NCI-H1694 (cell line): ENCODE measurements around the gene PSMB9.

Experiments
- DNase-seq: peaks from one replicate; lab custom pipeline; 2025; lab: John Stamatoyannopoulos, UW

Gene PSMB9

DNA sequence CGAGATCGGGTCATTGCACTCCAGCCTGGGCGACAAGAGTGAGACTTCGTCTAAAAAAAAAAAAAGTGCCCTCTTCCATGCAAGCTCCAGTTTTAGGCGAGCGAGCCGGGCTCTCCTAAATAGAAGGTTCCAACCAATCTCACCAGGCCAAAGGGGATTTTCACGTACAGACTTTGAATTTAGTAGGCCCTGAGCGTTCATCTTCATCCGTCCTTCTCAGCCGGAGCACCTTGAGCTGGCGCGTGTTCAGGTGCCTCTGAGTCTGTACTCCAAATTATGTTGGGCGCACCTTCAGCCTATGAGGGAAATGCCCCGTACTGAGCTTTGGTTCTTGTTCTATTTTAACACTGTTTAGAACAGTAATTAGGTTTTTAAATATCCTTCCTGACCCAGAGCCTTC lies 14.6 kb upstream of the PSMB9 start:
- no peak for DNase-seq

DNA sequence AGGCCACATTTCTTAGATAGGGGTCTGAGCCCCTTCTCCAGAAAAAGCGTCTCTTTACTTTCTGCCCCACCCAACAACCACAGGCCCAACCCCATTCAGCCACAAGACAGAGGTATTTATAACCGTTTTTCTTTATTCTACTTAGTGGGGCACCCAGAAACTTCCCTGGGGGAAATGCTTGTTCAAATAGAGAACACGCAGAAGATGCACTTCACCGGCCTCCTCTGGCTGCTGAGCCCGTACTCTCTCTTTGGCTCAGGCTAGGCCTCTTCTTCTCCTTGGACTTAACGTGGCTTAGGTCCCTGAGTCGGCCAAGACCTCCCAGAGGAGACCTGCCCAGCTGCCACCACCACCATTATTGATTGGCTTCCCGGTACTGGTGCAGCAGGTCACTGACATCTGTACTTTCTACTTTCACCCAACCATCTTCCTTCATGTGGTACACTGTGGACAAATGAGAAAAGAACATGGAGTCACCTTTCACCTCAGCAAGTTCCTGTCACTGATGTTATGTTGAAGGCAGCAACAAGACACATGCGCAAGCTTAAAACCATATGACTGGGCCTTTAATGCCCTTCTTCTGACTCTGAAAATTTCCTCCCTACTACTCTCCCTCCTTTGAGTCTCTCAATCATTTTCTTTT lies 13.3 kb upstream of the PSMB9 start:
- DNase-seq: no peak

DNA sequence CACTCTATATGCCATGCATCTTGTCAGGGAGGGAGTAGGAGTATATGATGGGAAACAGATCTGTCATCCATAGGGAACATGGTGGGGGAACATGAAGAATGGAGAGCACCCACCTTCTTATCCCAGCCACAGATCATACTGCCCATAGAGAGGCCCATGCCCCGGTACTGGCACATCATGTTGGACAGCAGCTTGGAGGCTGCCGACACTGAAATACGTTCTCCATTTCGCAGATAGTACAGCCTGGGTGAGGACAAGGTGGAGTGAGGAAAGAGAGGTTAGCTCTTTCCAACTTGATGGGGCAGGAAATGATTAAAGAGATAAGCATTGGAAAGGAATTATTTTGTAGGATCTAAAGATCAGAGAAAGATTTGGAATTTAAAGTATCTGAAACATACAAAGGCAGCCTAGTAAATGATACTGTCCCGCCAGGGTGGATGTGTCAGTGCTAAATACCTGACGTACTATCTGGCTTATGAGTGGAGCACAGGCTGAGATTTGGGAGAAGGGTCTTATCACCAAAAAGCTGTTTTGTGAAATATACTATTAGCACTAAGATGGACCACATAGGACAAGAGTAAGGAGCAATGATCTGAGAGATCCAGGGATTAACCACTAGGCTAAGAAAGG lies 11.9 kb upstream of the PSMB9 start:
- no peak for DNase-seq

DNA sequence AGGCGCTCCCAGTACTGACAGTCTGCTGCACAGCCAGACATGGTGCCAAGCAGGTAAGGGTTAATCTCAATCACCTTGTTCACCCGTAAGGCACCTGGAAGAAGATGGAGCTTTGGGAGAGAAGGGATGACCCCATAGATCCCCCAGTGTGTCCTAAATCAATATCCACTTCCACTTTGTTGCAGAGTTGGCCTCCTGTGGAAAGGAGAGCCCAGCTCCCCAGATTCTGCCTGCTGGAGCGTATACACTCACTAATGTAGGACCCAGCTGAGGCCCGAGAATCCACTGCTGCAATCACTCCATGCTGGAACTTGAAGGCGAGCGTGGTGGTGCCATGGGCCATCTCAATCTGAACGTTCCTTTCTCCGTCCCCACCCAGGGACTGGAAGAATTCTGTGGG lies 11.3 kb upstream of the PSMB9 start:
- DNase-seq: no peak

DNA sequence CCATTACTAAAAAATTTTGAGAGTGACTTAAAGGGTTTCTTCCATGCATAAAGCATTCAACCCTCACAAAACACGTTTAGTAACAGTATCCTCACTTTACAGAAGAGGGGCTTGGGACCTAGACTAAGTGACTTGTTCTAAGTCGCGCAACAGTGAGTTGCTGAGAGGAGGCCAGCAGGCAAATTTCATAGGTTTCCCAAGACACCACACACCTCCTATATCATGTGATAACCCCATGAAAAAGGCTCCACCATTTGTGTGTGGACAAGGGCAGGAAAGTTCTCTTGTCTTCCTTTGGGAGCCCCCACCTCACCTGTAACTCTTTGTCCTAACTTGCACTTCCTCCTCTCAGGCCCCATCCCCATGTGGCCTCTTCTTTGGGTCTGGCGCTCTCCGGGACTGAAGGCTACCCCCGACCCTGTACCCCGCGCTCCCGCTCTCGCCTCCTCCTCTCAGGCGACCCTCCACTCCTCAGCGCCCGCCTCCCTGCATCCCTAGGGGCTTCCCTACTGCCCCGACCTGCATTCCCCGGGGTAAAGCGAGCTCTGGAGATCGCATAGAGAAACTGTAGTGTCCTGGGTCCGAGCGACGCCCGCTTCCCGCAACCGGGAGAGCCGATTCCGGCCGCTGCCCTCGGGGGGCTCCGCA lies 10.5 kb upstream of the PSMB9 start:
- no peak for DNase-seq

DNA sequence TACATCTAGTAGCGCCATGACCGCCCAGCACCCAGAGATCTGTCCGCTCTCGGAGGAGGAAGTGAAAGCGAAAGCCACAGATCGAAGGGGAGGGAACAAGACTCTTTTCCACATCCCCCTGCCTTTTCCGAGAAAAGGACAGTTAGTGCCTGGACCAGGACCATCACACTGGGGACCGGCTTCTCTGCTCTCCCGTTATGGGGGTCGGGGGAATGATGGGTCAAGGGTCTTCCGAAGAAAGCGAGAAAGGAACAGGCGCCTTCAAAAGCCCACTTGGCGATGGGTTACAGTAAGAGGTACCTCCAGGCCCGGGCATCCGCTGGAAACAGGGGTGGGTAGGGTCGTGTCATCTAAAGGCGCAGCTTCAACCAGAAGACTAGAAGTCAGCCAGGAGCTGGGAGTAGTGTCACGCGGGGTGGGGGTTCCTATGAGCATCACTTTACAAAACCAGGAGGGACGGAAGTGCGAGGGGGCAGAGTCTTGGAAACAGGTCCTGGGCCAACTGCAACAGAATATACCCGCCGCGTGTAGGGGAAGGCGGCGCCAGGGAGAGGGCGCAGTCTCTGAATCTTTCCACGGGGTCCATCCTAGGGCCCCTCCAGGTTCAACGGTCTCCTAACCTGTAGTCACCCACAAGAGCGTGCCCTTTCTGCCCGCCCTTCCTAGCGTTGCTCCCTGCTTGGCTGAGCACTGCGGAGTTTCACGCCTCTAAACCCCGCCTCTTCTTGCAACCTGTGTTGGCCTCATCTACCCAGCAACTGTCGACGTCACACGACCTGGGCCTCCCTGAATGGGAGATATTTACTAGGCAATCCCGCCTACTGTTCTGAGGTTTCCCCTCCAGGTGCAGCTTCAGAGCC lies 9.8 kb upstream of the PSMB9 start, which contains the start of gene PSMB8:
Gene PSMB8 (minus strand): TSS at position 69 of the 860 bp plus-strand sequence. CDS start 51 bp downstream, at position 18.
- peak; percentile 88 for DNase-seq

DNA sequence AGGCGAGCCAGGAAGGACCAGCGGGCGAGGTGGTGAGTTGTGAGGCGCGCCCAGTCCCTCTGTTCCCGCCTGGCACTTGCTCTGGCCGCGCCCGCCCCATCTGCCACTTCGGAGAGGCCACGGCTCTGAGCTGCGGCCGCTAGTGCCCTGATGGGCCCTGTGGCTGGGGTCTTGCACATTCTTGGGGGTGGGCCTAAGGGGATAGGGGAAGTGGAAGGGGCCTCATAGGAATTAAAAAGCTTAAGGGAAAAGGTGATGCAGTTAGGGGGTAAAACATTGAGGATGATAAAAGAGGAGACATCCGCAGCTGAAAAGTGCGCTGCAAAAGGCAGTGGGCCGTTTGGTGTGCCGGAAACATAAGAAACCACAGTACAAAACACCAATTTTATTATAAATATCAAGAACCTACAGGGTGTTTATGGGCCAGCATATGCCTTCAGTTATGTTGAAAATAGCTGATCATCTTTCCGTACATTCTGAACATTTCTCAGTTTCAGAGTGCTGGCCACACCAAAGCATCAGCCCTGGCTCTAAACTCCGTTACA lies 9.1 kb upstream of the PSMB9 start:
- DNase-seq: no peak

DNA sequence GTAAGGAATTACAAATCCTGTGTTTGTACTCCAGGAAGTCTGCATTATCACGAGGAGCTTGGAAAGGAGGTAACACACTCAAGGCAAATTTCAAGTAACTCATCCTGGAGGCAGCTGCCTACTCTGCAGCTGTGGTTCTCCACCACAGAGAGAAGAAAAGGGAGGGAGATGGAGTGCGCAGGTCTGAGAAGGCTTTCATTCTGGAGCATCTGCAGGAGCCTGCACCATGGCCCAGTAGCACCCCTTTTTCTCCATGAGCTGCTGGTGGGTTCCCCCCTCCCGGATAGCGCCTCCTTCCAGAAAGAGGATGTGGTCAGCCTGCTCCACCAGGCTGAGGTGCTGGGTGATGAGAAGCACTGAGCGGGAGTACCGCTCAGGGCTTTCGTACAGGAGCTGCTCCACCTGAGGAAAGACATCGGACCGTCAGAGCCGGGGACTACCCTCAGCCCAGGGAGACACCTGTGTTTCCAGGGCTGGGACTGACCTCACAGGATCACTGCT lies 8.6 kb upstream of the PSMB9 start:
- no peak for DNase-seq

DNA sequence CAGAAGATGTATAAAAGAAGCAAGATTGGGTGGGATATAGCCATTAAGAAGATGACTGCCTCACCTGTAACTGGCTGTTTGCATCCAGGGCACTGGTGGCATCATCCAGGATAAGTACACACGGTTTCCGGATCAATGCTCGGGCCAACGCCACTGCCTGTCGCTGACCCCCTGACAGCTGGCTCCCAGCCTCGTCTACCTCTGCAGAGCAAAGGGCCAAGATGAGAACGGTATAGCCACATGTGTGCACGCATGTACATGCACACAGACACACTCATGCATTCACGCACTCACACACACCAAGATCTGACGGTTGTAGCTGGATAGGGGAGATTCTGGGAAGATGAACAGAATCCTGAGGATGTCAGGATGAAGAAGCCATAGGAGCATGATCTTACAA lies 7.0 kb upstream of the PSMB9 start:
- DNase-seq: no peak

DNA sequence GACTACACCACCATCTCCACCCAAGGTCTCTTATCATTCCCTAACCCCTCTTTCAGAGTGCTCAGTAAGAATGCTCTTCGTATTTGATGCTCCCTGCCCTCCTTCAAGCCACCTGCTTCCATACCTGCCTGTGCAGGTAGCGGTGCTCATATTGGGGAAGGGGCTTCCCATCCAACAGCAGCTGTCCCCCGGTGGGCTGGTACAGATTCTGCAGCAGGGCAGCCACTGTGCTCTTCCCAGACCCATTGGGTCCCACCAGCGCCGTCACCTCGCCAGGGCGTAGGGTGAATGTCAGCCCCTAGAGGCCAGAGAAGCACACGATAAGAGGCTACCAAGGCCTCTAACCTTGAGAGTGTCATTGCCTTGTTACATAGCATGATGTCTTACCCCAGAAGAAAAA lies 6.2 kb upstream of the PSMB9 start:
- DNase-seq: no peak

DNA sequence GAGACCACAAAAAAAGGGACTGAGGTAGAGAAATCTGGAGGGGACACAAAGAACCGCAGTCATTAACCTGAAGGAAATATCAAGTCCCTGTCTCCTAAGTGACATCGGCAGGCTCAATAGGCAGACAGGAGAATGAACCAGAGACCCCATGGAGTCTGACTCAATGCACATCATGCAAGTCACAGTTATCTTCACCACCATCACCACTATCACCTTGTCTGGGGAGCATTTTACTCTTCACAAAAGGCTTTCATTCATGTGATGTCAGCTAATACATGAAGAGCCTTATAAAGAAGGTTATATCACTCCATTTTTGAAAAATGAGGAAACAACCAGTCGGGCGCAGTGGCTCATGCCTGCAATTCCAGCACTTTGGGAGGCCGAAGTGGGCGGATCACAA lies 4.9 kb upstream of the PSMB9 start:
- DNase-seq: no peak

DNA sequence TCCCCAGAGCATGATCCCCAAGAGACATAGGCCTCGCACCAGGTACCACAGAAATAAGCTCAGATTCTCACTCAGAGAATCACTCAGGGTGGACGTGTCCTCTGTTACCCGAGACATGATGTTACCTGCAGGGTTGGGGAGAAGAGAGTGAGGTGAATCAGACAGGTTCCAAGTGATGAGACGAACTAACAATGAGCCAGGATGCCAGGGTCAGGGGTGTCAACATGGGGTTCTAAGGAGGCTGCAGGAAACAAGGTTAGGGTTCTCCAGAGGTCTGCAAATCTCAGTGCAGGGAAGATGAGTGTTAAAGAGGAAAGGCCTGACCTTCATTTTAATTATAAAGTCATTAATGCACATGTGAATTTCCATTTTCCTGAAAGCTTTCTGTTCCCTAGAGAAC lies 3.0 kb upstream of the PSMB9 start:
- no peak for DNase-seq

DNA sequence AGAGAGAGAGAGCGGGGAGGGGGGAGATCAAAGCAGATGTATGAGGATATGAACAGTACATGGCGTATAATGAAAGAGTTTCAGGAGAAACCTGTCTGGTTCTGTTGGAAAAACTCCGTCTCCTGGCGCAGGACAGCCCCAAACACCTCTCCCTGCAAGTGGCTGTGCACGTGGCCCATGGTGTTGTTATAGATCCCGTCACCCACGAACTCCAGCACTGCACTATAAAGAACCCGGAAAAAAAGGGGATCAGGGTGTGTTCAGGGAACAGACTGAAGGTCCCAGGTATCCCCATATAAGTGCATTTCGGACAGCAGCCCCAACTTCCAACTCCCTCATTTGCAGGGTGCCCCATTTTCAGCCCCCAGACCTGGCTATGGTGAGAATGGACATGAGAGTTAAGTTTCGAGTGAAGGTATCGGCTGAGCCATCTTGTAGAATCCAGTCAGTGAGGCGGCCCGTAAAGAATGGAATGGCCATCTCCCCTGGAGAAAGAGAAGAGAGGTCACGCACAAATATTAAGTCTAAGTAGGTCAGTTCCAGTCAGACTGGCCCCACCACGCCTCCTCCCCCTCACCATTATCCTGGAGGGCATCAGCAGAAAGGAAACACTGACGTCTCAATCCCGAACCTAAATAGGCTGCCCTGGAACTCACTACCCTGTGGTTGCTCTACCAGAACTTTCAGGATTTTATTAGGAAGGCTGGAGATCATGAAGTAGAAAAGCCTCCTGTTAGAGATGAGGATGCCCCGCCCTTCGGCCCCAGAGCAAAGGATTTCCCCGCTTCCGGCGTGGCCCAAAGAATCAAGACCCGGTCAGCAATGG lies 1.8 kb upstream of the PSMB9 start:
- no peak for DNase-seq

DNA sequence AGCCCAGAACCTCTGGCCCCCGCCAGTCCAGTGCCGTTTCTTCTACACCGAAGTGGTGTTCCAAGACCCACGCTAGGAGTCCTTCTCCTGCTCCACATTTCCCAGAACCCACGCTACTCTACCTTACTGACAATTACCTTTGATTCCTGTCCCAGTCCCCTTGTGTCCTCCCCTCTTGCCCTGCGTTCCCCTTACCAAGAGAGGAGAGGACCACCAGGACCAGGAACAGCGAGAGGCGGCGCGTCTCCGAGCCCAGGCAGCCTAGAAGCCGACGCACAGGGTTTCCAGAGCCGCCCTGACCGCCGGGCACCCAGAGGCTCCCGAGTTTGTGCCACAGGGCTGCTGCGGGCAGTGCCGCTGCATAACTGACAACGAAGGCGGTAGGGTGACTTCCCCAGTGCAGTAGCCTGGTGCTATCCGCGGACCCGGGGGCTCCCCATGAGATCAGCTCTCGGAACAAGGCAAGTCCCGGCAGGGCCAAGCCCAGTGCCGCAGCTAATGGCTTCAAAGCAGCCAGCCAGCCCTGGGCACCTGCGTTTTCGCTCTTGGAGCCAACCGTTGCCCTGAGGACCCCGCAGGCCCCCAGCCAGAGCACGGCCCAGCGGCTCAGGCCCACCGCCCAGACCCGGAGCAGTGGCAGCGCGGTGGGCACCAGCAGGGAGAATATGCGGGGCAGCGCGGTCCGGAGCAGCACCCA lies 1.0 kb upstream of the PSMB9 start:
- DNase-seq: no peak

DNA sequence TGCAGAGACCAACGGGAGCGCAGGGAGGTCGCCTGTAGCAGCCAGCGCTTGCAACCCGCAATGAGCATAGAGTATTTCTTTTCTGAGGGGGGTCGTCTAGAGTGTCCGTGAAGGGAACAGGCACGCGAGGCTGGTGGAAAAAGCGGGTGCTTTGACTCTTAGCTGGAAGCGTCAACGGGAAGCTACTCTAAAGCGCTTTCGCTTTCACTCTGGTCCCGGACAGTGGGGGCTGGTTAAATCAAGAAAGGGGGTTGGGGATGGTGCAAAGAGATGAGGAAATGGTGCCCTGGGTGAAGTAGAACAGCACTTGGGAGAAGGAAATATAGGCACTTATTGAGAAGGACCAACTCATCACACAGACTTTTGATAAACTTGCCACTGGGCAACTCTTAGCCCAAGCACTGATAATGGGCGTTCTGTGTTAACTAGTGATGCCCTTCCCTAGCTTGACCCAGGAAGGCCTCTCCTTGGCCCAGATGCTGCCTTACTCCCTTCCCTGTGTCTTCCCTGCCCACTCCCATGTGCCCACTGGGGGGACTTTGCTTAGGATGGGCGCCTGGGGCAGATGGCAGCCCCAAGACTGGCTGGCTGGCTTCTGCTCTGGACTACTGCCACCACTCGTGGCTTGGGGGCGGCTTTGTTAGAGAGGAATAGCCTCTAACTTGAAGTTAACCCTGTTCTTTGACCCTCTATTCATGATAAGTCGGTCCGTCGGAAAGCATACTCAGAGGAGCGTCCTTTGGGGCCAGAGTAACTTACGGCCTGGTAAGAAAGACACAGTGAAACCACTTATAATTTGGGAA lies 585 bp downstream of the PSMB9 start:
- DNase-seq: no peak

DNA sequence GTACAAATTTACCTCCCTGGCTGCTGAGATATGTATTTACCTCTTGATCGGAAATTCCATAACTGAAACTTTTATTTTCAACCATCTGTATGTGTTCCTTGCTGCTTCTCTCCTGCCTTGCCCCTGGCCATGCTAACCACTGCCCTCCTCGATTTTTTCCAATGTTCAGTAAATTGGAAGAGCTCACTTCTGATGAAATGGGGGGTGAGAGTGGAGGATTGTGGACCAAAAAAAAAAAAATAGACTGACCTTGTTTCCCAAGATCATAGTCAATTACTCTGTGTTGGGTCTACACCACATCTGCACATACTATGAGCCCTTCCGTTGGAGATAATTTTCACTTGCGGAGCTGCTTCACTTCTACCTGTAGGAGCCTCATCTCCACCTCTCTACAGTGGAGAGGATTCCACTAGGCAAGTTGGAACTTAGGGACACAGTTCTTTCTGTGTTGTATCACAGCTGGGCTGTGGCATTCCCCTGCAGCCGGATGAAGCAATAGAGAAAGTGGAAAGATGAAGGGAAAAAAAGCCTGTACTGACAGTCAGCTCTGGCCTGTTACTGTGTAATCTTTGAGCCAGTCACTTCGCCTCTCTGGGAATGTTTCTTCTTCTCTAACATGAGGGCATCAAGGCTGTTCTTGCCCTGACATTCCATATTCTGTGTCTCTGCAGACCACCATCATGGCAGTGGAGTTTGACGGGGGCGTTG lies 1.6 kb downstream of the PSMB9 start:
- no peak for DNase-seq

DNA sequence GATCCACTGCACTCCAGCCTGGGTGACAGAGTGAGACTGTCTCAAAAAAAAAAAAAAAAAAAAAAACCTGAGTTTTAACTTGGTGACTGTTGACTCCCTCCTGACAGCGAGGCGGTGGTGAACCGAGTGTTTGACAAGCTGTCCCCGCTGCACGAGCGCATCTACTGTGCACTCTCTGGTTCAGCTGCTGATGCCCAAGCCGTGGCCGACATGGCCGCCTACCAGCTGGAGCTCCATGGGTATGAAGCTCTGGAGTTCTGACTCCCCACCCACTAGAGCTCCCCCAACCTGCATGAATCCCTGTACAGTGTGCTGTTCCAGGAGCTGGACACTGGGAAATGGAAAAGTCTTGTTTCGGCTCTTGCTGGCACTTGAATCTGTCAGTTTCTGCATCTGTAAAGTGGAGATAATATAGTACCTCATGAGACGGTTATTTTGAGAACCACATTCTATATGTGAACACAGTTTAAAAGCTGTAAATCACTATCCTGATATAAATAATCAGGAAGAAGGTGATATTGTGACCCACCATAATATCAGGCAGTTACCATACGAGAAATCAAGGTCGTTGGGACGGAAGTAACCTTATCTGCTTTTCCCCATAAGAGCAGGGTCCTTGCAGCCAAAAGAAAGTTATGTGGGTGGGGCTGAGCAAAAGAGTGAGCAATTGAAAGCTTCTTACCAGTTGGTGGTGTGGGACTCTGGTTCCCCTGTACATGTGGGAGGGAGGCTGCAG lies 3.3 kb downstream of the PSMB9 start:
- DNase-seq: no peak

DNA sequence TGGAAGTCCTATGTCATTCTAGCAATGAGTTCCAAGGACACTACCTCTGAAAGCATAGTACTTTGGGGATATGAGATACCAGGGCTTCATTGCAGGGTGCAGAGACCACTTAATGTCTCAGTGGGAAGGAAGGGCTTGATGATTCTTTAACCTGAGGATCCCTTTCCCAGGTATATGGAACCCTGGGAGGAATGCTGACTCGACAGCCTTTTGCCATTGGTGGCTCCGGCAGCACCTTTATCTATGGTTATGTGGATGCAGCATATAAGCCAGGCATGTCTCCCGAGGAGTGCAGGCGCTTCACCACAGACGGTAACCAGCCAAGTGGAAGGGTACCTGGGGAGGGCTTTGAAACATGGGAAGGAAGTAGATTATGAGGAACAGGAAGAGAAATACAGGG lies 4.2 kb downstream of the PSMB9 start:
- DNase-seq: no peak
